ENCODE measurements around the gene ZNF791. TPM values are rescaled to one million over a fixed set of nuclear protein-coding genes. Genes with fewer than 3 reads are reported as not detected.
A peak's percentile ranks its signal among the peaks of the same experiment; 100 is the strongest.

Gene ZNF791
- total and polyA plus RNA-seq, 2 of the 13 experiments (the other 11 are each of a cell fraction or from before 2014, with no cell fraction given) = 12.8 to 17.4 TPM

DNA sequence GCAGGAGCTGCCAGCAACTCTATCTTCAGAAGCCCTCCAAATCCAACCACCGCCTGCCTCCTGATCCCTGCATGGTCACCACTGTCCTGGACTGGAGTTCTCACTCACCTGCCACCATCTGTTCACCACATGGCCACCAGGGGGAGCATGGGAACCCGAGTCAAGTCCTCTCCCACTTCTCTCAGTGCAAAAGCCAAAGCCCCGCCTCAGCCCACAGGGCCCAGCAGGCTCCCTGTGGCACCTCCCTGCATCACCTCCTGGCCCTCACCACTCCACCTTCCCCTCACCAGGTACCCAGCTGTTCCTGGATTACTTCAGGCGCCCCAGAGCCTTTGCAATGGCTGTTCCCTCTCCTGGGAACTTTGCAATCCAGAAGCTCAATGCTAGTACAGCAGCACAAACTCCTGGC, 65.7 kb downstream of the ZNF791 start (continued):
- TF ChIP-seq SMAD1 (CRISPR knock-in tag; IDR thresholded peaks at IDR 0.05; ENCODE audit: borderline replicate concordance, low read depth) (0 out of 2 replicates have a peak, but pooled peaks have one; percentile 48), RBM22 (optimal IDR thresholded peaks at IDR 0.05; ENCODE audit: low read length) (peak; percentile 58), HMGXB4 (CRISPR knock-in tag; IDR thresholded peaks at IDR 0.05; ENCODE audit: borderline replicate concordance in 1 of 2, low read depth in 1 of 2) (peak in 1 of 2 experiments; percentile 45; a peak in 1 of 4 replicates), ZNF569 (CRISPR knock-in tag; IDR thresholded peaks at IDR 0.05; ENCODE audit: borderline replicate concordance) (no peak), ZNF597 (CRISPR knock-in tag; IDR thresholded peaks at IDR 0.05) (no peak), FOSL2 (CRISPR knock-in tag; IDR thresholded peaks at IDR 0.05) (peak; percentile 11; the same call in 1 of the 2 replicates), NRL (CRISPR knock-in tag; IDR thresholded peaks at IDR 0.05; ENCODE audit: borderline replicate concordance) (no peak), ZNF549 (CRISPR knock-in tag; IDR thresholded peaks at IDR 0.05) (no peak), POLR2A (IDR thresholded peaks at IDR 0.05; ENCODE audit: insufficient read depth in 1 of 2, low read depth in 2 of 2, low read length in 2 of 2) (peak in 1 of 2 experiments; percentile 9; a peak in 1 of 4 replicates), NFATC3 (CRISPR knock-in tag; IDR thresholded peaks at IDR 0.05) (no peak), ZNF567 (CRISPR knock-in tag; IDR thresholded peaks at IDR 0.05; ENCODE audit: borderline replicate concordance) (0 out of 2 replicates have a peak, but pooled peaks have one; percentile 28), ARID2 (CRISPR knock-in tag; IDR thresholded peaks at IDR 0.05; ENCODE audit: borderline replicate concordance) (no peak), TBX2 (CRISPR knock-in tag; IDR thresholded peaks at IDR 0.05; ENCODE audit: borderline replicate concordance) (no peak), ZSCAN21 (CRISPR knock-in tag; IDR thresholded peaks at IDR 0.05; ENCODE audit: borderline replicate concordance) (no peak), YY1 (IDR thresholded peaks at IDR 0.05; ENCODE audit: insufficient read depth, insufficient replicate concordance, low read depth, low read length) (peak; percentile 13), PAX8 (CRISPR knock-in tag; IDR thresholded peaks at IDR 0.05; ENCODE audit: borderline replicate concordance) (no peak), CENPT (CRISPR knock-in tag; IDR thresholded peaks at IDR 0.05; ENCODE audit: low read depth) (no peak), XRCC5 (optimal IDR thresholded peaks at IDR 0.05; ENCODE audit: low read length) (peak; percentile 82)
